ENCODE data around the gene DMXL2.

GRCh38 chr15:51492528-51492927 lies 130.0 kb downstream of the DMXL2 start:
- TF ChIP-seq CTCF (IDR thresholded peaks at IDR 0.05; ENCODE audit: low read depth, low read length) (no peak), EZH2phosphoT487 (IDR thresholded peaks at IDR 0.05; ENCODE audit: low read depth) (no peak)
